GM23248 (cell line): ENCODE measurements around the gene PID1. TPM values are rescaled to one million over a fixed set of nuclear protein-coding genes. Genes with fewer than 3 reads are reported as not detected.

Experiments used
- DNase-seq: peaks from one replicate; pipeline ENCODE4 v3.0.0-alpha.2; 2015
- H2AFZ ChIP-seq: fragments of 200-600 bp; sonication (generic); 2 replicates; pipeline ENCODE4 v1.6.1; 2016; ENCODE audit warnings: antibody characterized with exemption
- H3F3A ChIP-seq: fragments of 200-600 bp; sonication (generic); 2 replicates; pipeline ENCODE4 v1.6.1; 2016; ENCODE audit warnings: mild to moderate bottlenecking, antibody characterized with exemption, mixed run types; ENCODE audit not compliant: insufficient read depth
- H3K27ac ChIP-seq: fragments of 200-600 bp; sonication (generic); 2 replicates; pipeline ENCODE4 v1.5.1; 2016; ENCODE audit warnings: mild to moderate bottlenecking
- H3K27me3 ChIP-seq: fragments of 200-600 bp; sonication (generic); replicated peaks from 2 replicates; pipeline ENCODE4 v1.6.1; 2016; ENCODE audit warnings: mild to moderate bottlenecking; ENCODE audit not compliant: insufficient read depth
- H3K36me3 ChIP-seq: fragments of 200-600 bp; sonication (generic); 2 replicates; pipeline ENCODE4 v1.6.1; 2016; ENCODE audit warnings: low read depth, mild to moderate bottlenecking
- H3K4me1 ChIP-seq: fragments of 200-600 bp; sonication (generic); 2 replicates; pipeline ENCODE4 v1.6.1; 2016; ENCODE audit warnings: mild to moderate bottlenecking; ENCODE audit not compliant: insufficient read depth
- H3K4me2 ChIP-seq: fragments of 200-600 bp; sonication (generic); one replicate; pipeline ENCODE4 v1.6.1; 2016; ENCODE audit warnings: mild to moderate bottlenecking; ENCODE audit not compliant: unreplicated experiment
- H3K4me3 ChIP-seq: fragments of 200-600 bp; sonication (generic); 2 replicates; pipeline ENCODE4 v1.5.1; 2016; ENCODE audit warnings: mild to moderate bottlenecking
- H3K79me2 ChIP-seq: fragments of 200-600 bp; sonication (generic); 2 replicates; pipeline ENCODE4 v1.6.1; 2016; ENCODE audit warnings: mild to moderate bottlenecking; ENCODE audit not compliant: insufficient read depth
- H3K9ac ChIP-seq: fragments of 200-600 bp; sonication (generic); 2 replicates; pipeline ENCODE4 v1.6.1; 2016; ENCODE audit warnings: mild to moderate bottlenecking
- H3K9me2 ChIP-seq: fragments of 200-600 bp; sonication (generic); 2 replicates; pipeline ENCODE4 v1.6.1; 2016; ENCODE audit warnings: mixed run types, mild to moderate bottlenecking, moderate library complexity; ENCODE audit not compliant: insufficient read depth
- H3K9me3 ChIP-seq: fragments of 200-600 bp; sonication (generic); one replicate; pipeline ENCODE4 v1.6.1; 2017; ENCODE audit warnings: low read depth
- H4K20me1 ChIP-seq: fragments of 200-600 bp; sonication (generic); 2 replicates; pipeline ENCODE4 v1.6.0; 2016; ENCODE audit not compliant: insufficient read depth
- EZH2 ChIP-seq: fragments of 200-600 bp; sonication (generic); IDR thresholded peaks from 2 replicates; pipeline ENCODE4 v1.6.1; 2018; ENCODE audit warnings: antibody characterized with exemption, mild to moderate bottlenecking; ENCODE audit not compliant: insufficient read depth, poor library complexity, severe bottlenecking
- EZH2phosphoT487 ChIP-seq: fragments of 200-600 bp; sonication (generic); IDR thresholded peaks from 2 replicates; pipeline ENCODE4 v1.6.1; 2018; ENCODE audit warnings: antibody characterized with exemption, moderate library complexity, mild to moderate bottlenecking, low read depth; ENCODE audit not compliant: insufficient read depth
- WGBS, 2 experiments: methylation state at CpG; one replicate each; pipeline ENCODE4 v1.1.6; 2015 to 2017; ENCODE audit warnings: low lambda C conversion rate in 2 of 2, low coverage in 1 of 2; ENCODE audit errors: missing lambda C conversion rate in 2 of 2; 5-methylcytosine and 5-hydroxymethylcytosine counted together
- in situ Hi-C: fragments of 300-500 bp; cut with MboI; formaldehyde crosslinking; loops from 2 replicates; pipeline ENCODE4 v1.15.0; 2020
- polyA plus RNA-seq: library from polyadenylated mRNA; unstranded; fragments of >200 nt; fragmentation: Nextera tagmentation; extraction: Ambion mirVana; gene quantifications from 2 replicates; pipeline ENCODE4 v1.2.1, GENCODE V29; 2016
- total RNA-seq: library from RNA; depleted of rRNA; stranded (reverse); fragments of >200 nt; shearing (Covaris generic); gene quantifications from 2 replicates; pipeline ENCODE4 v1.2.3, GENCODE V29; 2014

The PID1 gene
- total and polyA plus RNA-seq, 2 experiments from 2014 or later = 5.9 to 8.6 TPM

DNA sequence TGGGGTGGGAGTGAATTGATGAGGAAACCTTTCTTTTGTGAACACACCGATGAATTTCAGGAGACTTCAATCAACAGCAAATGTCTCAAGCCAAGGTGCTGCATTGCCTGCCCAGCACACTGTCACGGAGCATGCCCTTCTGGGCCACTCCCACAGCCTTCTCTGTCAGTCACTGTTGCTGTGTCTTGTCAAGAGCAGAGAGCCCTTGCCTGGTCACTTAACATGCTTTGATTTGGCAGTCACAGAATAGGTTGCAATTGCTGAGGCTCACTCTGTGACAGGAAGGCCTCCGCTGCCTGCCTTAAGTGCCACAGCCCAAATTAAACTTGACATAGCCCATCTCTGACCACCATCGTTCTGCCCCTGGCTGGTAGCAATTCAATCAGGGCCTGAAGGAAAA is 225.4 kb downstream of the PID1 start:
- whole genome bisulfite sequencing, 2 experiments = 84 to 90% methylated on average over 4 of the region's 4 CpGs
- no peaks in the 10 kb centered on the region for H4K20me1 ChIP-seq
- TF ChIP-seq EZH2 (no peak), EZH2phosphoT487 (no peak)
- no peaks in the 10 kb centered on the region for H3K79me2 ChIP-seq
- H3K4me2 ChIP-seq = no peak overlapping the region
- H3K4me3 ChIP-seq = no peak overlapping the region
- H3K27ac ChIP-seq = no peak overlapping the region
- H3K9me2 ChIP-seq = no peaks in the 10 kb centered on the region
- in situ Hi-C loops = no loop called here
- no peaks in the 10 kb centered on the region for H3K27me3 ChIP-seq
- H3K9me3 ChIP-seq = no peaks in the 10 kb centered on the region
- no peaks in the 10 kb centered on the region for H3F3A ChIP-seq
- no peak overlapping the region for H3K9ac ChIP-seq
- no peaks in the 10 kb centered on the region for H3K36me3 ChIP-seq
- H2AFZ ChIP-seq = no peak overlapping the region
- DNase-seq = no peak
- H3K4me1 ChIP-seq = no peaks in the 10 kb centered on the region

DNA sequence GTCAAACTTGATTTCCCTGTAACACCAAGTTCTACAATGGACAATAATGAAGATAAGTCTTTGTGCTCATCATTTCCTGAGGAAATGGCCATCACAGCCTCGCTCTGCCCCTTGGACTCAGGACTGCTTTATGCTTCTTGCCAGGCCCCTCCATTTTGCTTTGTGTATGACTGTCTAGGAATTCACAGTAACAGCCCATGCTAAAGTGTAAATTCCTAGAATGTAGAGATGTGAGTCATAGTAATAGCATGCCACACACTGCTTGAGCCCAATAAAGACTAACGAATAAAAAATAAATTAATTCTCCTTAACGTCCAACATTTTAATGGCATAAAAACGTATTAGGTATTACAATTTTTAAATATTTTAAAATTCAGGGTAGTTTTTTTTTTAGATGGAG is 226.5 kb downstream of the PID1 start:
- Histone ChIP-seq H3K36me3 (no peaks in the 10 kb centered on the region), H3K27ac (no peak overlapping the region), H3K27me3 (no peaks in the 10 kb centered on the region), H4K20me1 (no peaks in the 10 kb centered on the region), H3K4me3 (no peak overlapping the region), H2AFZ (no peak overlapping the region), H3K4me1 (no peaks in the 10 kb centered on the region), H3F3A (no peaks in the 10 kb centered on the region), H3K9me3 (no peaks in the 10 kb centered on the region), H3K79me2 (no peaks in the 10 kb centered on the region), H3K9ac (no peak overlapping the region), H3K9me2 (no peaks in the 10 kb centered on the region), H3K4me2 (no peak overlapping the region)
- no peak for DNase-seq
- WGBS, 2 experiments = 69 to 71% methylated on average over 4 of the region's 4 CpGs
- TF ChIP-seq EZH2phosphoT487 (no peak), EZH2 (no peak)
- in situ Hi-C loops = no loop called here

DNA sequence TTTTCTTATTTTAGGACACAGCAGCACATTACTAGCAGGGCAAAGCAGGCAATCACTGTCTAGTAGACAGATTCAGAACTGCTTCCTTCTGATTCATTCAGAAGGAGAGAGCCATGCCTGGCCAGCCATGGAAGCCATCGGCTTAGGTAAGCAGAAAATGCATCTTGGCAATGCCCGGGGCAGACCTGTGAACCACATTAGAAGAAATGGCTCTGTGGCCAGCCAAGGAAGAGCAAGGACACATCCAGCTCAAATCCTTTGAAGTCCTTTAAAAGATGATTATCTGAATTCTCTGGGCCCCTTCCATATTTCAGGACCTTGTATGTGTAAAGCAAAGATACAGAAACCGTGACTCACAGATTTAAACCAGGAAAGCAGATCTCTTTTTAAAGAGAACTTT is 227.4 kb downstream of the PID1 start:
- H3K79me2 ChIP-seq = no peaks in the 10 kb centered on the region
- TF ChIP-seq EZH2phosphoT487 (no peak), EZH2 (no peak)
- in situ Hi-C loops = no loop called here
- H4K20me1 ChIP-seq = no peaks in the 10 kb centered on the region
- H3K36me3 ChIP-seq = no peaks in the 10 kb centered on the region
- no peaks in the 10 kb centered on the region for H3K4me1 ChIP-seq
- H3K9ac ChIP-seq = no peak overlapping the region
- 84 to 88% methylated on average over 3 of the region's 3 CpGs for WGBS, 2 experiments
- H3F3A ChIP-seq = no peaks in the 10 kb centered on the region
- no peak overlapping the region for H3K4me2 ChIP-seq
- H3K27me3 ChIP-seq = no peaks in the 10 kb centered on the region
- no peak overlapping the region for H2AFZ ChIP-seq
- DNase-seq = no peak
- no peak overlapping the region for H3K4me3 ChIP-seq
- no peaks in the 10 kb centered on the region for H3K9me3 ChIP-seq
- no peaks in the 10 kb centered on the region for H3K9me2 ChIP-seq
- H3K27ac ChIP-seq = no peak overlapping the region

DNA sequence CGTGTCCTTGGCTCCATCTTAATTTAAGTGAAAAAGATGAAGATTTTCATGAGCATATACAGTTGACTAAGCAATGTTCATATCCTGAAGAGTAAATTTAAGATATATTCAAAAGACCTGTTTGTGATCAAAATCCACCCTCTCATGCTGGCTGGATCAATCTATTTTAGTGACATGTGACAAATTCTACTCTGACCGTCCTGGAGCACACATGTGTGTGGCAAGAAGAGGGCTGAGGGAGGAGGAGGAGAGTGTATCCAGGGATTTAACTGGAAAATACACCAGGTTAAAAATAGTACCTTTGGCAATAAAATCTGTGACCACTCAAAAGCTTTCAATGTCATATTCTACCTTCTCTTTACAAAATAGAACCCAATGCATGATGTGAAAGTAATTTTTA is 228.7 kb downstream of the PID1 start:
- TF ChIP-seq EZH2phosphoT487 = no peak
- no peak for TF ChIP-seq EZH2
- no peak for DNase-seq
- Histone ChIP-seq H3K4me1 (no peaks in the 10 kb centered on the region), H3K27me3 (no peaks in the 10 kb centered on the region), H3K9me2 (no peaks in the 10 kb centered on the region), H3K9me3 (no peaks in the 10 kb centered on the region), H3K4me3 (no peak overlapping the region), H3K4me2 (no peak overlapping the region), H4K20me1 (no peaks in the 10 kb centered on the region), H3K9ac (no peak overlapping the region), H3K36me3 (no peaks in the 10 kb centered on the region), H2AFZ (no peak overlapping the region), H3F3A (no peaks in the 10 kb centered on the region), H3K79me2 (no peaks in the 10 kb centered on the region), H3K27ac (no peak overlapping the region)
- 66 to 69% methylated on average over 2 of the region's 2 CpGs for WGBS, 2 experiments
- in situ Hi-C loops = no loop called here

- in situ Hi-C loops = no loop called here
- no peaks in the 10 kb centered on the region for H3K9me2 ChIP-seq
These were observed 229.4 kb downstream of the PID1 start for GRCh38 chr2:229041691-229042090.

More at GRCh38 chr2:229041691-229042090, 229.4 kb downstream of the PID1 start:
- no peaks in the 10 kb centered on the region for H3K4me1 ChIP-seq
- H3K9ac ChIP-seq = no peak overlapping the region
- no peaks in the 10 kb centered on the region for H3K9me3 ChIP-seq
- H3K27me3 ChIP-seq = no peaks in the 10 kb centered on the region
- no peaks in the 10 kb centered on the region for H3K79me2 ChIP-seq
- H3F3A ChIP-seq = no peaks in the 10 kb centered on the region
- no peak overlapping the region for H3K4me3 ChIP-seq
- WGBS, 2 experiments = 92% methylated on average over 2 of the region's 2 CpGs
- TF ChIP-seq EZH2phosphoT487 = no peak
- TF ChIP-seq EZH2 = no peak
- H3K36me3 ChIP-seq = no peaks in the 10 kb centered on the region
- H2AFZ ChIP-seq = no peak overlapping the region
- DNase-seq = no peak
- no peaks in the 10 kb centered on the region for H4K20me1 ChIP-seq
- H3K4me2 ChIP-seq = no peak overlapping the region
- no peak overlapping the region for H3K27ac ChIP-seq
